Activated CD8-positive, alpha-beta memory T cell treated with anti-CD3 and anti-CD28 coated beads, Interleukin-2, amount 50 U/mL, for 1 hour (primary cell): ENCODE measurements around the gene STRADA.

Experiments used
- DNase-seq: peaks from one replicate; pipeline ENCODE4 v3.0.0-alpha.2; 2020; ENCODE audit errors: extremely low read depth

Gene STRADA

GRCh38 chr17:63741408-63742173, at the start of gene STRADA:
STRADA (minus strand) TSS chr17:63741799; CDS start chr17:63728369, 13,430 bp downstream.
- peak; percentile 97 for DNase-seq

GRCh38 chr17:63790057-63790456, 48.5 kb upstream of the STRADA start:
- DNase-seq, result no peak

GRCh38 chr17:63786971-63787711, 45.5 kb upstream of the STRADA start:
- DNase-seq, result no peak

GRCh38 chr17:63786117-63786516, 44.5 kb upstream of the STRADA start:
- no peak for DNase-seq

GRCh38 chr17:63785556-63785955, 44.0 kb upstream of the STRADA start:
- no peak for DNase-seq

- DNase-seq, result no peak
Observed at GRCh38 chr17:63783522-63783921, 41.9 kb upstream of the STRADA start.

- no peak for DNase-seq
Observed at GRCh38 chr17:63780928-63781327, 39.3 kb upstream of the STRADA start.

- DNase-seq, result no peak
Observed at GRCh38 chr17:63780507-63780906, 38.9 kb upstream of the STRADA start.

GRCh38 chr17:63775420-63775819, 33.8 kb upstream of the STRADA start:
- no peak for DNase-seq

GRCh38 chr17:63774969-63775265, 33.3 kb upstream of the STRADA start:
- DNase-seq, result no peak

GRCh38 chr17:63774141-63774968, 32.8 kb upstream of the STRADA start, which contains the start of gene DDX42:
DDX42 (plus strand) TSS chr17:63774170; CDS start chr17:63787050, 12,880 bp downstream.
- no peak for DNase-seq

- peak; percentile 96 for DNase-seq
Observed at GRCh38 chr17:63773272-63774140, 31.9 kb upstream of the STRADA start, which contains the start of gene CCDC47. CCDC47 (minus strand) TSS chr17:63773597; CDS start chr17:63766175, 7,422 bp downstream.

- no peak for DNase-seq
Observed at GRCh38 chr17:63772801-63773271, 31.2 kb upstream of the STRADA start.

GRCh38 chr17:63768433-63768832, 26.8 kb upstream of the STRADA start:
- no peak for DNase-seq

GRCh38 chr17:63766754-63767153, 25.2 kb upstream of the STRADA start:
- no peak for DNase-seq

GRCh38 chr17:63764716-63765115, 23.1 kb upstream of the STRADA start:
- no peak for DNase-seq

- no peak for DNase-seq
Observed at GRCh38 chr17:63762161-63763078, 20.8 kb upstream of the STRADA start.

- DNase-seq, result no peak
Observed at GRCh38 chr17:63760771-63761539, 19.4 kb upstream of the STRADA start.

- DNase-seq, result no peak
Observed at GRCh38 chr17:63758428-63758827, 16.8 kb upstream of the STRADA start.
